ENCODE results near the gene CSTF2T.

CSTF2T gene

GRCh38 chr10:51649064-51649463 is 50.3 kb downstream of the CSTF2T start:
- DNase-seq, result peak; percentile 21

Data from fibroblast of skin of scalp (primary cell).